Measurements from ENCODE around the gene SLC7A4.

- TF ChIP-seq POLR2A (IDR thresholded peaks at IDR 0.05; ENCODE audit: low read depth, low read length): no peak
- TF ChIP-seq SPI1 (IDR thresholded peaks at IDR 0.05; ENCODE audit: low read depth, low read length): no peak
- TF ChIP-seq PAX5 (IDR thresholded peaks at IDR 0.05; ENCODE audit: insufficient read depth, low read length, severe bottlenecking): no peak
- TF ChIP-seq TAF1 (IDR thresholded peaks at IDR 0.05; ENCODE audit: low read depth, low read length): no peak
Observed at GRCh38 chr22:21080435-21081137, 48.2 kb upstream of the SLC7A4 start.

Data from GM12891 (cell line).